Neural cell (in vitro differentiated cells): ENCODE data around the gene GLB1L3. TPM values are rescaled to one million over a fixed set of nuclear protein-coding genes. Genes with fewer than 3 reads are reported as not detected.

Source experiments
- polyA plus RNA-seq: library from polyadenylated mRNA; depleted of rRNA; stranded (reverse); fragments of >200 nt; gene quantifications from 2 replicates; pipeline ENCODE4 v1.2.3, GENCODE V29; 2014

GLB1L3 gene
- polyA plus RNA-seq, 1 donor from 2014 or later, result 0.19 TPM

Other genes starting within 250 kb of the GLB1L3 start
- 46.1 and 58.5 TPM in 2 replicates for gene JAM3, start 207.3 kb upstream of the GLB1L3 start, polyA plus RNA-seq
- gene NCAPD3, start 52.4 kb upstream of the GLB1L3 start, polyA plus RNA-seq, result 11.9 and 13.5 TPM in 2 replicates
- gene VPS26B, start 51.7 kb upstream of the GLB1L3 start, polyA plus RNA-seq, result 72.6 and 80.3 TPM in 2 replicates
- 164 and 186 TPM in 2 replicates for gene THYN1, start 23.0 kb upstream of the GLB1L3 start, polyA plus RNA-seq
- 60.2 and 68.8 TPM in 2 replicates for gene ACAD8, start 22.8 kb upstream of the GLB1L3 start, polyA plus RNA-seq
- 1.6 and 4.0 TPM in 2 replicates for gene GLB1L2, start 55.6 kb downstream of the GLB1L3 start, polyA plus RNA-seq
- gene B3GAT1, start 135.9 kb downstream of the GLB1L3 start, polyA plus RNA-seq, result 28.2 and 34.5 TPM in 2 replicates